Suppressor macrophage (primary cell): ENCODE data around the gene FAM78A.
A peak's percentile ranks its signal among the peaks of the same experiment; 100 is the strongest.
"Not testable (repeated sequence)": the region's sequence is repeated elsewhere in the genome, so short reads cannot be mapped to it uniquely, and the experiment has no call there.

Experiments used
- DNase-seq, 4 experiments: peaks; one replicate each; pipeline ENCODE4 v3.0.0-alpha.2; 2020 to 2022

The FAM78A gene

DNA sequence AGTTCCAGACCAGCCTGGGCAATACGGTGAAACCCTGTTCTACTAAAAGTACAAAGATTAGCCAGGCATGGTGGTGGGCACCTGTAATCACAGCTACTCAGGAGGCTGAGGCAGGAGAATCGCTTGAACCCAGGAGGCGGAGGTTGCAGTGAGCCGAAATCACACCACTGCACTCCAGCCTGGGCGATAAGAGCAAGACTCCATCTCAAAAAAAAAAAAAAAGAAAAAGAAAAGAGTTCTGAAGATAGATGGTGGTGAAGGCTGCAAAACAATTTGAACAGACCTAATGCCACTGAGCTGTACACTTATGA, 13.3 kb downstream of the FAM78A start:
- not testable (repeated sequence) for DNase-seq

DNA sequence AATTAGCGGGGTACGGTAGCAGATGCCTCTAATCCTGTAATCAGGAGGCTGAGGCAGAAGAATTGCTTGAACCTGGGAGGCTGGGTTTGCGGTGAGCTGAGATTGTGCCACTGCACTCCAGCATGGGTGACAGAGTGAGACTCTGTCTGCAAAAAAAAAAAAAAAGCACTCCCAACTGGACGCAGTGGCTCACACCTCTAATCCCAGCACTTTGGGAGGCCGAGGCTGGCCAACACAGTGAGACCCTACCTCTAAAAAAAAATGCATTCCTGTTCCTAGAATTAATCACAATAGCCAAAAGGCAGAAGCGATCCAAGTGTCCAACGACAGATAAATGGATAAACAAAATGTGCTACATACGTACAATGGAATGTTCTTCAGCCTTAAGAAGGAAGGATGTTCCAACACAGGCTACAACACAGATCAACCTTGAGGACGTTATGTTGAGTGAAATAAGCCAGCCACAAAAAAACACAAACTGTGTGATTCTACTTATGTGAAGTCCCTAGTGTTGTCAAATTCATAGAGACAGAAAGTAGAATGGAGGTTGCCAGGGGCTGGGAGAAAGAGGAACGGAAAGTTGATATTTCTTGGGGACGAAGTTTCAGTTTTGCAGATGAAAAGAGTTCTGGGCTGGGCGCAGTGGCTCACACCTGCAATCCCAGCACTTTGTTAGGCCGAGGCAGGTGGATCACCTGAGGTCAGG, 13.8 kb downstream of the FAM78A start:
- DNase-seq, result peak in 3 of 4 experiments; percentile 39 to 61 (median 46)

GRCh38 chr9:131260751-131261452, 15.4 kb downstream of the FAM78A start:
- DNase-seq, result no peak

GRCh38 chr9:131259916-131260597, 16.3 kb downstream of the FAM78A start:
- DNase-seq, result no peak

- DNase-seq, result no peak
Measured at GRCh38 chr9:131259432-131259898, 16.8 kb downstream of the FAM78A start.

- DNase-seq, result no peak
Measured at GRCh38 chr9:131258698-131259431, 17.4 kb downstream of the FAM78A start.

DNA sequence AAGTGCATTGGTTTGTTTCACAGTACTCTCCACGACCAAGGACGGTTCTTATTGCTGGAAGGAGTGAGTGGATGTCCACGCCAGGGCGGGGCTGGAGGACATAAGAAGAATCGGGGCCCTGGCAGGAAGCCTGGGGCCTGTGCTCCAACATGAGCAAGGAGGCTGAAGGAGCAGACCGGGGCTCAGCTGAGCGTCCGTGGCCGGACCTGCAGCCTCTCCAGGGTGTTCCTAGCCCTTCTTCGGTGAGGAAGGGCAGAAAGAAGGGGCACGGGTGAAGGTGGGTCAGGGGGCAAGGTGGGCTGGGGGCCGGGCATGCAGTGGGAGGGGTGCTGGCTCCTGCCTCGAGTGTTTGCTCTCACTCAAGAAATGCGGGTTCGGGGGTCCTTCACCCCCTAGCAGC, 18.1 kb downstream of the FAM78A start:
- DNase-seq, result peak in 1 of 4 experiments; percentile 22

DNA sequence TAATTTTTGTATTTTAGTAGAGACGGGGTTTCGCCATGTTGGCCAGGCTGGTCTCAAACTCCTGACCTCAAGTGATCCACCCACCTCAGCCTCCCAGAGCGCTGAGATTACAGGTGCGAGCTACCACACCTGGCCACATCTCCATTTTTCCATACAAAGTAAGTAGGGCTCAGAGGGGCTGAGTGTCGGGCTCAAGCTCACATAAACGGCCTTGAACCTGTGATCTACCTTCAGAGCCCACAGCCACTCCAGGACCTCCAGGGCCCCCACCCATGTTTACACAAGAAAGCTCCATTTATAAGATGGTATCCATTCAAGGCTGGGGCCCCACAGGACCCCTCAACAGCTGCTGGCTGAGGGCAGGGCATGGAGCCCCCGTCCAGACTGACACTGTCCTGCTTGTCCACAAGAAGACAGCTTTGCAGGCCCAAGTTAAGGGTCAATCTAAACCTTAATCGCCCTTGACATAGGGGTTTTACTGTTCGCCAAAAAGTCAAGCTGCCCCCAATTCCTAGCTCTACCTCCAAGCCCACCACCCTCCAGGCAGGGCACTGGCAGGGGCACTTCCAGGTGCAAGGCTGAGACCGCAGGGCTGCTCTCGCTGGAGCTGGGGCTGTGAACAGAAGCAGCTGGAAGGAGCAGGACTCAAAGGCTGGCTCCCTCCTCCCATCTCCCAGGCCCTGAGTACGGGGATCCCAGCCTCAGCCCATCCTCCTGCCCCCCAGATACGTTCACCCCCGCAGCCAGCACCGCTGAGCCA, 18.9 kb downstream of the FAM78A start:
- DNase-seq, result no peak

DNA sequence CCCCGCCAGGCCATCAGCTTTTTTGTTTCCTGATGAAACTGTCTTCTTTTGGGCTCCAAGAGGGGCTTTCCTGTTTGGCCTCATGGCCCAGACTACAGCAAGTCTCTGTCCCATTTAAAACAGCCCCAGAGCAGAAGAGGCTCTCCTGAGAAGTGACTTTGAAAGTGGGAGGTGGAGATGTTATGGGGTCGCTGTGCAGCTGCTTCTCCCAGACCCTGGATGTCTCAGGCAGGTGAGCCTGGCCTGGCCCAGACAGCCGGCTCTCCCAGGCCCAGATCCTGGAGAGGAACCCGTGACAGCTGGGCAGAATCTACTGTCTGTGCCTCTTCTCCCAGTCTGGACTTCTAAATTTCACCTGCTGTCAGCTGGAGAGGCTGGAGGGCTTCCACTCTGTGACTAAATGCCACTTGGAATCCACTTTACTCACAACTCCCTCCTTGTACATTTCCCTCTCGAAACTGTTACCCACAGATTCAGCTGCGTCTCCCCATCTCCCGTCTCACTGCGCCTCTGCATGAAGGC, 20.6 kb downstream of the FAM78A start:
- DNase-seq, result peak in 2 of 4 experiments; percentile 36 to 39

GRCh38 chr9:131254626-131255025, 21.7 kb downstream of the FAM78A start:
- peak; percentile 38 to 64 (median 55) for DNase-seq

GRCh38 chr9:131253891-131254491, 22.3 kb downstream of the FAM78A start:
- DNase-seq, result peak; percentile 93 to 97 (median 96)

DNA sequence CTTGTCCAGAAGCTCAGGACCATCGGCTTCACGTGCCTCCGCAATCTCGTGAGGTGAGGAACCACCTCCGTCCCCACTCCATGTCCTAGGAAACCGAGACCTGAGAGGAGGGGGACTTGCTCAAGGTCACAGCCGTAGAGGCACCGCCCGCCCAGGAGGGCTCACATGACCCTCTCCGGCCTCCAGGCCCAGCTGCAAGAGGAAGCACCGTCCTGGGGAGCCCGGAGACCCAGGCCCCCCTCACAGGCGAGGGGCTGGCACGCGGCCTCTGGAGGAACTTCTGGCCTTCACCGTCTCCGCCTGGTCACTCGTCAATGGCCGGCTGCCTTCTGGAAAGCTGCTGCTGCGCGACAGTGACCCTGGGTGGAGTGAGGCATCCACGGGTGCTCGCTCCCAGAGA, 24.2 kb downstream of the FAM78A start:
- peak; percentile 49 to 78 (median 60) for DNase-seq

GRCh38 chr9:131246618-131247017, 29.7 kb downstream of the FAM78A start:
- no peak for DNase-seq

DNA sequence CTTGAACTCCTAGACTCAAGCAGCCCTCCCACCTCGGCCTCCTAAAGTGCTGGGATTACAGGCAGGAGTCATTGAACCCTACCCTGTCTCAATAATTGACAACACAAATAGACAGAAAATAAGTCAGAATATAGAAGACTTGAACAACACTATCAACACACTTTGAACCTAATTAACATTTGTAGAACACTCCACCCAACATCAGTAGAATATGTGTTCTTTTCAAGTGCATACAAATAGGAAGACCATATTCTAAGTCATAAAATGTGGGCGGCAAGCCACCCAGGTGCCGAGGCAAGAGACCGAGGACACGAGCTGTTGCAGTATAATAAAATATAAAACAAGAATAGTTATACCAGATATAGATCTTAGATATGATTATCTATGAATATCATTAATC, 32.0 kb downstream of the FAM78A start:
- DNase-seq, result not testable (repeated sequence)

- no peak for DNase-seq
Measured at GRCh38 chr9:131240047-131240921, 36.0 kb downstream of the FAM78A start.

DNA sequence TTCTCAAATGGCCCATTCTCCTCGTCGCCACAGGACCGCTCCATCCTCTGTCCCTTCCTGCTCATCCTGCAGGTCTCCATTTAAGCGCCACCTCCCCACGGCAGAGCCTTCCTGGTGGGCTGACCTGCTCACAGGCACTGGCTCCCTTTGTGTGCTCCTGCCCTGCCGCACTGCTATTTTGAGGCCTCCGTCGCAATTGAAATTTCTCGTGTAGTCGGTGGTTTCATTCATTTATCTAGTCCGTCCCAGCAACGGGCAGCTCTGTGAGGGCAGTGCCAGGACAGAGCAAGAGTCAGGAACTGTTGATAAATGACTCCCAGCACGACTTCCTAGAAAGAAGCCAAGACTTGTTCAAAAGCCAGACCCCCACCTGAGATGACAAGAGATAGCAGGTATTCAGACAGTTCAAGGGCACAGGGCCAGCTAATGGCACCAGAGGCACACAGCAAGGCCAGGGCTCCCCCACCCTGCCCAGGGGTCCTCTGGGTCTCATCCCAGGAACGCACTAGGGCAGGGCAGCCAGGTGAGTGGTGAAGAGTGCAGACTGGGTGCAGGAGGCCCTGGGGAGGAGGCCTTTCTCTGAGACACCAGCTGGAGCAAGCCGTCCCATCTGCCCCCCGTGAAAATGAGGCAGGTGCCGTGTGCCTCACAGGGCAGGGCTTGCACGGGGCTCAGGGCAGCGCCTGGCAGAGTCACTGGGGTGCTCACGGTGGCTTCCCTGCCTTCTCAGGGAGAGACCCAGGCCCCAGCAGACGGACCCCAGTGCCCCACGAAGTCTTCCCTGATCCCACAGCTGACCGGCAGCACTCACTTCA, 36.9 kb downstream of the FAM78A start:
- no peak for DNase-seq

- DNase-seq, result peak in 1 of 4 experiments; percentile 35
Measured at GRCh38 chr9:131238402-131239021, 37.8 kb downstream of the FAM78A start.

DNA sequence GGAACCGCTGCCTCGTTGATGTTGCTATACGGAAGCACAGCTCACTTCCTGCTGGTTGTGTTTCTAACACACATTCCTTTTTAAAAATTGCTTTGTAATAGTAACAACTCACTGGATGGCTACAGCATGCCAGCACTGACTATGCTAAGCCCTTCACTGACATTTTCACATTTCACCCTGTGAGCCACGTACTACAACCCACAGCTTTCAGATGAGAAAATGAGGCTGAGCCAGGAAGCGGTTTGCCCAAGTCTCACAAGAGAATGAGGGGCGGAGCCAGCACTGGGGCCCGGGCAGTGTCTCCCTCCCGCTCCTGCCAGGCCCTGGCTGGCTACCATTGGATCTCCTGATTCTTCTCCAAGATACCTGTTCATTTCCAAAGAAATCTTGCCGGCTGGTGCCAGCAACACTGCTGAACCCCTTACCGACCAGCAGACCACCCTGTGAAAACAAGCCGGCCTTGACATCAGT, 38.3 kb downstream of the FAM78A start:
- peak; percentile 86 to 91 (median 88) for DNase-seq

GRCh38 chr9:131237291-131237690, 39.0 kb downstream of the FAM78A start:
- DNase-seq, result peak in 1 of 4 experiments; percentile 11
